ENCODE results near the gene FLNB. TPM values are rescaled to one million over a fixed set of nuclear protein-coding genes. Genes with fewer than 3 reads are reported as not detected.

FLNB gene
- total and polyA plus RNA-seq, 10 of the 15 experiments (the other 5 are each of a cell fraction or from before 2014, with no cell fraction given) = 13.6 to 51.8 (median 26.4) TPM

- Histone ChIP-seq H3K4me1 (ENCODE audit: control insufficient read depth, insufficient read depth, low read length) (peaks cover 23% of the 10 kb centered on the region), H3K79me2 (ENCODE audit: control insufficient read depth, insufficient read depth, low read length) (no peaks in the 10 kb centered on the region), H3K9me3 (replicated peaks; ENCODE audit: control insufficient read depth, insufficient read depth, low read length) (no peaks in the 10 kb centered on the region), H2AFZ (ENCODE audit: control insufficient read depth, low read depth, low read length) (no peak overlapping the region), H3K9ac (ENCODE audit: control insufficient read depth, insufficient read depth, low read length) (no peak overlapping the region), H3K36me3 (ENCODE audit: control insufficient read depth in 2 of 2, insufficient read depth in 2 of 2, low read length in 1 of 2) (peaks cover 9 to 16% of the 10 kb centered on the region in 2 experiments; a peak in 3 of 4 replicates), H3K27me3 (replicated peaks in 1 of 2; ENCODE audit: control insufficient read depth in 2 of 2, insufficient read depth in 2 of 2, low read length in 1 of 2) (no peaks in the 10 kb centered on the region), H4K20me1 (ENCODE audit: control insufficient read depth, insufficient read depth) (no peaks in the 10 kb centered on the region), H3K27ac (ENCODE audit: control insufficient read depth, insufficient read depth) (no peak overlapping the region), H3K4me2 (ENCODE audit: control insufficient read depth, insufficient read depth) (no peak overlapping the region), H3K4me3 (no peak overlapping the region)
- ChIA-PET POLR2A (interaction anchor here (0.5 to 1.1 kb wide), 3 partner anchors 58 to 1442 kb away, joined by 3 to 6 read pairs (median 3); no protein-coding TSS in a partner anchor), RAD21 (ENCODE audit: unreplicated experiment) (interaction anchor here (0.6 to 2.3 kb wide), 5 partner anchors 15 to 110 kb away, joined by 3 to 8 read pairs (median 3); no protein-coding TSS in a partner anchor), SMC1A (ENCODE audit: uncharacterized antibody, unreplicated experiment) (interaction anchor here (0.6 to 1.9 kb wide), 7 partner anchors 9 to 188 kb away, joined by 3 to 5 read pairs (median 3); no protein-coding TSS in a partner anchor), CTCF (interaction anchor here (1.0 to 3.1 kb wide), 7 partner anchors 17 to 188 kb away, joined by 3 to 14 read pairs (median 4); partner anchors contain the start of gene FLNB)
- WGBS (ENCODE audit: insufficient coverage, insufficient replicate concordance, low lambda C conversion rate, missing lambda C conversion rate) = 65% methylated on average over 6 of the region's 6 CpGs
- FAIRE-seq (no peak), DNase-seq (ENCODE audit: low read depth, low spot score) (no peak), ATAC-seq (no peak)
- TF ChIP-seq KAT2A (conservative IDR thresholded peaks at IDR 0.05; ENCODE audit: control insufficient read depth, low read depth, low read length) (no peak), TCF3 (IDR thresholded peaks at IDR 0.05; ENCODE audit: borderline replicate concordance, insufficient read depth, low read depth, low read length) (no peak), USF2 (IDR thresholded peaks at IDR 0.05; ENCODE audit: borderline replicate concordance, low read depth, low read length) (no peak), ZNF207 (IDR thresholded peaks at IDR 0.05; ENCODE audit: borderline replicate concordance) (no peak), NBN (IDR thresholded peaks at IDR 0.05) (no peak), ELK1 (IDR thresholded peaks at IDR 0.05; ENCODE audit: low read depth, low read length) (no peak), NKRF (conservative IDR thresholded peaks at IDR 0.05) (no peak), CREM (IDR thresholded peaks at IDR 0.05; ENCODE audit: low read depth) (no peak)
- in situ Hi-C loops (cut with MboI) = no loop called here
- no TSS peak for BruUV-seq (replicated peaks)
- intact Hi-C loops (cut with micrococcal nuclease; ENCODE audit: unreplicated experiment) = no loop called here
Measured at GRCh38 chr3:58119186-58119585, 111.0 kb downstream of the FLNB start.

Measured in GM12878 (cell line).